ENCODE measurements around the gene CA10.

CA10 gene

GRCh38 chr17:51751072-51751471 is 407.4 kb downstream of the CA10 start:
- DNase-seq = no peak

GRCh38 chr17:51748749-51749604 is 409.5 kb downstream of the CA10 start:
- DNase-seq = no peak

- DNase-seq = no peak
Measured at GRCh38 chr17:51746421-51746820, 412.1 kb downstream of the CA10 start.

GRCh38 chr17:51745993-51746392 is 412.5 kb downstream of the CA10 start:
- DNase-seq = no peak

GRCh38 chr17:51743477-51743876 is 415.0 kb downstream of the CA10 start:
- DNase-seq = no peak

- DNase-seq = no peak
Measured at GRCh38 chr17:51742571-51742970, 415.9 kb downstream of the CA10 start.

- DNase-seq = no peak
Measured at GRCh38 chr17:51741458-51741857, 417.1 kb downstream of the CA10 start.

- no peak for DNase-seq
Measured at GRCh38 chr17:51740531-51740930, 418.0 kb downstream of the CA10 start.

GRCh38 chr17:51739245-51739886 is 419.1 kb downstream of the CA10 start:
- no peak for DNase-seq

GRCh38 chr17:51736356-51736755 is 422.2 kb downstream of the CA10 start:
- no peak for DNase-seq

GRCh38 chr17:51734976-51735375 is 423.5 kb downstream of the CA10 start:
- no peak for DNase-seq

GRCh38 chr17:51734462-51734861 is 424.1 kb downstream of the CA10 start:
- DNase-seq = no peak

GRCh38 chr17:51733166-51733565 is 425.3 kb downstream of the CA10 start:
- DNase-seq = no peak

GRCh38 chr17:51731941-51732722 is 426.4 kb downstream of the CA10 start:
- DNase-seq = no peak

GRCh38 chr17:51730303-51731050 is 428.0 kb downstream of the CA10 start:
- no peak for DNase-seq

- no peak for DNase-seq
Measured at GRCh38 chr17:51725185-51725584, 433.3 kb downstream of the CA10 start.

- DNase-seq = no peak
Measured at GRCh38 chr17:51724043-51724580, 434.4 kb downstream of the CA10 start.

- DNase-seq = no peak
Measured at GRCh38 chr17:51722994-51723393, 435.5 kb downstream of the CA10 start.

GRCh38 chr17:51721730-51722129 is 436.8 kb downstream of the CA10 start:
- DNase-seq = no peak

GRCh38 chr17:51720439-51720838 is 438.1 kb downstream of the CA10 start:
- DNase-seq = no peak

- no peak for DNase-seq
Measured at GRCh38 chr17:51718983-51719382, 439.5 kb downstream of the CA10 start.

GRCh38 chr17:51711581-51711980 is 446.9 kb downstream of the CA10 start:
- no peak for DNase-seq

- DNase-seq = no peak
Measured at GRCh38 chr17:51710634-51710979, 447.9 kb downstream of the CA10 start.
